ENCODE data around the gene NDUFA3. TPM values are rescaled to one million over a fixed set of nuclear protein-coding genes. Genes with fewer than 3 reads are reported as not detected.

The NDUFA3 gene
- total RNA-seq, 1 donor from 2014 or later = 589 TPM

GRCh38 chr19:54133957-54134590 is 31.4 kb downstream of the NDUFA3 start:
- intact Hi-C loops (cut with micrococcal nuclease) = no loop called here
- no peak for ATAC-seq
- DNase-seq = no peak

DNA sequence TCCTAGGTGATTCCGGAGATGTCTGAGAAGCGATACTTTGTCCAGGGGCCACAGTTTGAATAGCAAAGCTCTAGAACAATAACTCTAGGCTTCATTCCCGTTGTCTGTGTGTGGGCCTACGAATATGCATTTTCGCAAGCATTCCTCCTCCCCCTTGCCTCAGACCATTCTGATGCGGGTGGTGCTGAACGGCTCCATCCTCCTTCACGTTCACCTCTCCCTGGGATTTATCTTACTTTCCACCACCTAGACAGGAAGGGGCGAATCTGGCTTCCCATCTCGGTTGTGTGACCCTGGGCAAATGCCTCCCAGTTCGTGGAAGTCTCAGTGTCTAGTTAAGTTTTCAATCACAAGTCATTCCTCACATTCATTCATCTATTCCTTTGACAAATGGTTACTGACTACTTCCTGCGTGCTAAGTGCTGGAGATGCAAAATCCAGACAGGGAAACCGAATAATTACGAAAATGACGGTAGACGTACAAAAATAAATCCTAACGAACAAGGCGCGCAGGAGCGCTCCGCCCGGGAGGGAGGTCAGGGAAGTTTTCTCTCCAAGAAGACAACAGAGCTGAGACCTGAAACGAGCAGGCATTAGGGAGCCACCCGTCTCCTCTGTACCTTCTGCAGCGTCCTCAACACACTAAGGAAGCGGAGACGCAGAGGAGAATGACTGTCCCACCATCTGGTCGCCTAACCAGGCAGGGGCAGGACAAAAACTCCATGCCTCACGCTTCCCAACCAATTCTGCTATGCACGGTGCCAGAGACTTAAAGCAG is 33.6 kb downstream of the NDUFA3 start:
- no peak for DNase-seq
- no peak for ATAC-seq
- intact Hi-C loops (cut with micrococcal nuclease) = no loop called here

GRCh38 chr19:54136864-54137698 is 34.4 kb downstream of the NDUFA3 start:
- ATAC-seq (peak; percentile 92), DNase-seq (peak; percentile 99)
- intact Hi-C loops (cut with micrococcal nuclease) = no loop called here

DNA sequence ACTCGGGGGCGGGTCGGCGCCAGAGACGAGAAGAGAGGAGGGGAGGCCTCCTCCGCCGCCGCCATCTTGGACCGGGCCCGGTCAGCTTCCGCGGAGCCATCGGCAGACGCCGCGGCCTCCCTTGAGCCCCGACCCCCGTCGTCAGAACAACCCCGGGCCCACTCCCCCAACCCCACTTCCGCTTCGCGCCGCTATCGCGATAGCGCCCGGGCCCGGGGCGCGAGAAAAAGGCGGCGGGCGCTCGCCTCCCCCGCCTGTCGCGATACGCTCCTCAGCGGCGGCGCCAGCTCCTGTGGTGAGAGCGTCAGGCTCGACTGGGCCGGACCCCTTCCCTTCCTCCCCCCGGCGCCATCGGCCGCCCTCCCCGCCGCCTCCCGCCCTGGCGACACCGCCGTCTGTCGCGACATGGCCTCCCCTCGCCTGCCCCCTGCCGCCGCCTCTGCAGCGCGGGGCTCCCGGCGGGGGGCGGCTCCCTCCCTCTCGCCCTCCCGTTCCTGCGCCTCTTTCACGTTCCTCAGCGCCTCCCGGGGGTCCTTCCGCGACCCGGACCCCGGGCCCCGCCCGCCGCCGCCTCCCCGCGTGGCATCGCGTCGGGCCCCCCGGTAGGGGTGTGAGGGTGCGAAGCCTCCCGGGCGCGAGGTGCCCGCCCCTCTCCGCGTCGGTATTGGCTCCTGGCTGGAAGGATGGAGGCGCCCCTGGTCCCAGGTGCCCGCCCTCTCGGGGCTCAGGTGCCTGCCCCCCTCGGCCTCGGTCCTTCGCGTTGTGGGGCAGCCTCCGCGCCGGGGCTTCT is 35.2 kb downstream of the NDUFA3 start, which contains the start of gene CNOT3:
Gene CNOT3, plus strand, starts transcription at position 64 of the 790 bp plus-strand sequence. CDS start 5,217 bp downstream, outside the sequence.
- intact Hi-C loops (cut with micrococcal nuclease) = no loop called here
- ATAC-seq (no peak), DNase-seq (no peak)

GRCh38 chr19:54138489-54139256 is 36.0 kb downstream of the NDUFA3 start:
- intact Hi-C loops (cut with micrococcal nuclease) = no loop called here
- no peak for DNase-seq
- no peak for ATAC-seq

- DNase-seq = no peak
- intact Hi-C loops (cut with micrococcal nuclease) = no loop called here
- ATAC-seq = no peak
These were observed 38.7 kb downstream of the NDUFA3 start for GRCh38 chr19:54141356-54141755.

DNA sequence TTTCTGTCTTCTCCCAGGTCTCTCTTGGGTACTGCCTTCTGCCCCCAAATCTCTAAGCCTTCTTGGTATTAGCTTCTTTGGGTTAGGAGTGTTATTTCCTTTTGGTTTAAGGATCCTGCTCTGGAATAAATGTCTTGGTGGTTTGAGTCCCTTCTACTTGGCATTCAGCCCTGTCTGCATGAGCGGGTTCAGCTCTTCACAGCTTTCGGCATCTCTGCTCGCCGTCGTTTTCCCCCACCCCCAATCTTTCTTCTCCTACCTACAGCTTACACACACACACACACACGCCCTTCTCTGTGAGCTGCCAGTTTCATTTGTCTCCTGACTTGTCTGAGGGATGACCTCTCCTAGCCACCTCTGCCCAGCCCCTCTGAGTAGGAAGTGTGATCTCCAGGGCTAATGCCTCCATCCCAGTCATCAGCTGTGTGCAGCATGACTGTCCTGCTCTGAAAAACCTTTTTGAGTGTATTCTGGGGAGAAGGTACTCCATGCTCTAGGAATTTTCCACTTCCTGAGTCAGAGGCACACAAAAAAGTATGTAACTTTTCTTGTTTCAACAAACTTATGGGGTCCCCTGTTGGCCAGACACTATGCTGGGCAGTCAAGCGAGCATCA is 39.6 kb downstream of the NDUFA3 start:
- intact Hi-C loops (cut with micrococcal nuclease) = no loop called here
- DNase-seq = no peak
- ATAC-seq = no peak

DNA sequence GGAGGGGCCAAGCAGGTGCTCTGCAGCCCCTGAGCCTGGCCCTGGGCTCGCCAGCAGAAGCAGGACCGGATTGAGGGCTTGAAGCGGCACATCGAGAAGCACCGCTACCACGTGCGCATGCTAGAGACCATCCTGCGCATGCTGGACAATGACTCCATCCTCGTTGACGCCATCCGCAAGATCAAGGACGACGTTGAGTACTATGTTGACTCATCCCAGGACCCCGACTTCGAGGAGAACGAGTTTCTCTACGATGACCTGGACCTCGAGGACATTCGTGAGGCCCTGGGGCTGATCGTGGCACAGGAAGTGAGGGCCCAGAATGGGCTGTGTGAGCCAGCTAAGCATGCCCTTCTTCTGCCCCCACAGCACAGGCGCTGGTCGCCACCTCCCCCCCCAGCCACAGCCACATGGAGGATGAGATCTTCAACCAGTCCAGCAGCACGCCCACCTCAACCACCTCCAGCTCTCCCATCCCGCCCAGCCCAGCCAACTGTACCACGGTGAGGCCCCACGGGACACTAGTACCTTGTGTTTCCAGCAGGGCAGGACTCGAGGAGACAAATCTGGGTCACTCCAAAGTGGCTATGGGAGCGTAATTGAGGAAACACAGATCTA is 43.0 kb downstream of the NDUFA3 start:
- ATAC-seq (no peak), DNase-seq (no peak)
- intact Hi-C loops (cut with micrococcal nuclease) = no loop called here

DNA sequence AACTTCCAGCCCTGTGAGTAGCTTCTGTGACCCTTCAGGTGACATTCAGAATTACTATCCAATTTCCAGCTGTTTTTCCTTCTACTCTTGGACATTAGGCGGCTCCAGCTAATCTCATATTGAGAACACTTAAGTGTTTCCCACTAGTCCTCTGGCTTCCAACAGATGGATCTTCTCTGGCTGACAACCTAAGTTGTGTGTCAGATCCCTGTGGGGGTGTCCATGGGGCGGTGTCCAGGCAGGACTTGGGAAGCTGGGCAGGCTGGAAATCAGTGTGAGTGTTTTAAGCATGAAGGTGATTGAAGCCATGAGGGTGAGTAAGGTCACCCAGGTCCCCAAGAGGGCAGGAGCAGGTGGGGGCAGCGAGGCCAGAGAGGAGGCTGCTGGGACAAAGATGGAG is 45.0 kb downstream of the NDUFA3 start:
- intact Hi-C loops (cut with micrococcal nuclease) = no loop called here
- DNase-seq = peak; percentile 71
- peak; percentile 80 for ATAC-seq

GRCh38 chr19:54148158-54148557 is 45.5 kb downstream of the NDUFA3 start:
- DNase-seq = no peak
- peak; percentile 5 for ATAC-seq

DNA sequence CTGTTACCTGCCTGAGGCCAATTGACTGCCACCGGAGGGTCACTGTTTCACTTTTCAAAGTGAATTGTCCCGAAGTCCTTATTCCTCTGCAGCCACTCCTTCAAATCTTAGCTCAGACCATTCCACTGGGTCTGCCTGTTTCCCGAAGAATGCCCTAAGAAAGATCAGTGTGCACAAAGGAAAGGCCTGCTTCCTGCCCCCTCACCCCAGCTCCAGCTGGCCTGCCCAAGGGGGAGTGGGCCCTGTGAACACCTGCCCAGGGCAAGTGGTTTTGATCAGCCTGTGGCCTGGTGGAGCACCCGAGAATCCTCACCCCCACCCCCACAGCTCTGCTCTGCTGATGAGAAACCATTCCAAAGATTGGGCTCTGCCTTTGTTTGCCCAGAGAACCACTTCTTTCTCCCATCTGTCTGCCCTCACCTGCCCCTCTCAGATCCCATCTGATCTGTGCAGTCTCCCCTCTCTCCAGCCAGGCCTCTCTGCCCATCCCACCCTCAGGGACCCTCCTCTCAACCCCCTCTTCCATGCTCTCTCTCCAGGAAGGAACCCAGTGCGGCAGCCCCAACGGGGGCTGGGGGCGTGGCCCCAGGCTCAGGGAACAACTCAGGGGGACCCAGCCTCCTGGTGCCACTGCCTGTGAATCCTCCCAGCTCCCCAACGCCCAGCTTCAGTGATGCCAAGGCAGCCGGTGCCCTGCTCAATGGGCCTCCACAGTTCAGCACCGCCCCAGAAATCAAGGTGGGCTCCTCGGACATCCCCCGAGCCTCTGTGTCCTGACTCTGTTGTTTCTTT is 46.6 kb downstream of the NDUFA3 start:
- DNase-seq (no peak), ATAC-seq (no peak)
- intact Hi-C loops (cut with micrococcal nuclease) = no loop called here

More at GRCh38 chr19:54148158-54148557, 45.5 kb downstream of the NDUFA3 start:
- intact Hi-C loops (cut with micrococcal nuclease) = no loop called here

- no peak for ATAC-seq
- no peak for DNase-seq
- intact Hi-C loops (cut with micrococcal nuclease) = no loop called here
These were observed 48.8 kb downstream of the NDUFA3 start for GRCh38 chr19:54151362-54152035.

DNA sequence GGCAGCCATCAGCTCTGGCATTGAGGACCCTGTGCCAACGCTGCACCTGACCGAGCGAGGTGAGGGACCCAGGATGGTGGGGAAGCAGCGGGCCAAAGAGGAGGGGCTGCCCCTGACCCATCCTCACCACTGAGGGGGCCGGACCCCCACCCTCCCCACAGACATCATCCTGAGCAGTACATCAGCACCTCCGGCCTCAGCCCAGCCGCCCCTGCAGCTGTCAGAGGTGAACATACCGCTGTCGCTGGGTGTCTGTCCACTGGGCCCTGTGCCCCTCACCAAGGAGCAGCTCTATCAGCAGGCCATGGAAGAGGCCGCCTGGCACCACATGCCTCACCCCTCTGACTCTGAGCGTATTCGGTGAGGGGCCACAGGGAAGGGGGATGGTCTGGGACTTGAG is 49.6 kb downstream of the NDUFA3 start:
- no peak for DNase-seq
- intact Hi-C loops (cut with micrococcal nuclease) = no loop called here
- no peak for ATAC-seq

DNA sequence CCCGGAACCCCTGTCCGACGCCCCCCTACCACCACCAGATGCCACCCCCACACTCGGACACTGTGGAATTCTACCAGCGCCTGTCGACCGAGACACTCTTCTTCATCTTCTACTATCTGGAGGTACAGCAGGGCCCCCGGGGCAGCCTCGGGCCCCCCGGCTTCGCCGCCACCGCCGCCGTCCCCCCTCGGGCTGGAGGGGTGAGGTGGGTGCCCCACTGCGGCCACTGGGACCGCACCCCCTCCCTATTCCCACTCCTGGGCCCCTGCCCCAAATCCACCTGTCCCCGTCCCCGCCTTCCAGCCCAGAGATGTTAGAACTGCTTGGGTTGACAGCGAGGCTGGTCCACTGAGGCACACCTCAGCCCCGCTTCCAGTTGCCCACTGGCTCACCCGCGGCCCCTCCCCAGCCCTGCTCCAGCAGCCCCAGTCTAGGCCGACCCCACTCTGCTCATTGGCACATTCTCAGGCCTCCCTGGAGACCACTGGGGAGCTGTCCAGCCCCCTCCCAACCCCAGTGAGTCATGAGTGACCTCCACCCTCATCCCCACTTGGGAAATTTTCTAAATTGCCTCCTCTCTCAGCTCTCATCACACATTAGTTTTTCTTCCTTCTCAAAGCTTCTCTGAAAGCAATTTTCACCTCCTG is 50.3 kb downstream of the NDUFA3 start:
- DNase-seq (no peak), ATAC-seq (peak; percentile 38)
- intact Hi-C loops (cut with micrococcal nuclease) = no loop called here

- intact Hi-C loops (cut with micrococcal nuclease) = no loop called here
- DNase-seq (no peak), ATAC-seq (no peak)
These were observed 51.2 kb downstream of the NDUFA3 start for GRCh38 chr19:54153731-54154326.
